Left ventricle myocardium inferior (tissue), 1 donor: ENCODE measurements around the gene ANKRD36C. TPM values are rescaled to one million over a fixed set of nuclear protein-coding genes. Genes with fewer than 3 reads are reported as not detected.
"Not testable (repeated sequence)": the region's sequence is repeated elsewhere in the genome, so short reads cannot be mapped to it uniquely, and the experiment has no call there.

Experiments used
- DNase-seq: peaks from one replicate; pipeline ENCODE4 v3.0.0-alpha.2; 2020
- H3K27ac ChIP-seq: fragments of 200-600 bp; replicated peaks from 2 replicates; pipeline ENCODE4 v1.8.0; 2021
- H3K27me3 ChIP-seq: fragments of 200-600 bp; 2 replicates; pipeline ENCODE4 v1.8.0; 2021; ENCODE audit warnings: low read depth
- H3K36me3 ChIP-seq: fragments of 200-600 bp; 2 replicates; pipeline ENCODE4 v1.8.0; 2021
- H3K4me1 ChIP-seq: fragments of 200-600 bp; 2 replicates; pipeline ENCODE4 v1.8.0; 2021
- H3K4me3 ChIP-seq: fragments of 200-600 bp; 2 replicates; pipeline ENCODE4 v1.8.0; 2021; ENCODE audit warnings: mild to moderate bottlenecking, moderate library complexity
- H3K9me3 ChIP-seq: fragments of 200-600 bp; replicated peaks from 2 replicates; pipeline ENCODE4 v1.8.0; 2021
- CTCF ChIP-seq: fragments of 200-600 bp; IDR thresholded peaks from 2 replicates; pipeline ENCODE4 v1.8.0; 2021; ENCODE audit warnings: antibody characterized with exemption, mild to moderate bottlenecking, borderline replicate concordance
- intact Hi-C: fragments of 100-400 bp; cut with micrococcal nuclease; formaldehyde crosslinking; loops from one replicate; pipeline ENCODE4 v1.11.0; 2022
- total RNA-seq: library from RNA; stranded (reverse); fragmentation: NEBNext Ultra II Directional; extraction: Animal tissue kit (Norgen Biotek cat#: 25700); gene quantifications from one replicate; pipeline ENCODE4 v1.2.1, GENCODE V29; 2021
- donor health status: DM: no; HTN: yes; CAD: no; lungs with severe emphysema.

ANKRD36C gene
- total RNA-seq, 1 donor from 2014 or later: 6.8 TPM

GRCh38 chr2:96006248-96006647, 14.6 kb upstream of the ANKRD36C start:
- H3K4me1 ChIP-seq: peaks cover 12% of the 10 kb centered on the region
- H3K27ac ChIP-seq, H3K36me3 ChIP-seq, H3K9me3 ChIP-seq, DNase-seq, intact Hi-C loops, H3K4me3 ChIP-seq: not testable (repeated sequence)
- H3K27me3 ChIP-seq: peaks cover 21% of the 10 kb centered on the region

- H3K4me3 ChIP-seq: peak overlapping the region; percentile 74
- H3K4me1 ChIP-seq, DNase-seq, H3K36me3 ChIP-seq, intact Hi-C loops, H3K9me3 ChIP-seq, H3K27me3 ChIP-seq: not testable (repeated sequence)
- peak; percentile 85 for TF ChIP-seq CTCF
- peak overlapping the region; percentile 94 for H3K27ac ChIP-seq
These were observed 1.1 kb upstream of the ANKRD36C start for GRCh38 chr2:95992520-95993272.

- H3K4me1 ChIP-seq, DNase-seq, H3K9me3 ChIP-seq, intact Hi-C loops, H3K27me3 ChIP-seq, H3K36me3 ChIP-seq: not testable (repeated sequence)
- Histone ChIP-seq H3K4me3 (peak overlapping the region; percentile 74), H3K27ac (peak overlapping the region; percentile 94)
These were observed 478 bp upstream of the ANKRD36C start for GRCh38 chr2:95992102-95992501.

- H3K36me3 ChIP-seq, intact Hi-C loops, DNase-seq, H3K9me3 ChIP-seq, H3K27ac ChIP-seq, H3K27me3 ChIP-seq, H3K4me1 ChIP-seq: not testable (repeated sequence)
- H3K4me3 ChIP-seq: peak overlapping the region; percentile 74
These were observed 740 bp downstream of the ANKRD36C start for GRCh38 chr2:95990884-95991283.

- H3K4me1 ChIP-seq, DNase-seq, intact Hi-C loops, H3K9me3 ChIP-seq, H3K4me3 ChIP-seq, H3K27me3 ChIP-seq, H3K27ac ChIP-seq: not testable (repeated sequence)
- peaks cover 30% of the 10 kb centered on the region for H3K36me3 ChIP-seq
These were observed 40.0 kb downstream of the ANKRD36C start for GRCh38 chr2:95951662-95952061.

- H3K27me3 ChIP-seq, DNase-seq, H3K27ac ChIP-seq, H3K9me3 ChIP-seq, H3K4me1 ChIP-seq, H3K4me3 ChIP-seq, intact Hi-C loops: not testable (repeated sequence)
- H3K36me3 ChIP-seq: peaks cover 42% of the 10 kb centered on the region
These were observed 43.6 kb downstream of the ANKRD36C start for GRCh38 chr2:95948039-95948438.

- H3K4me1 ChIP-seq, H3K27ac ChIP-seq, intact Hi-C loops, H3K4me3 ChIP-seq, H3K9me3 ChIP-seq, H3K27me3 ChIP-seq, DNase-seq: not testable (repeated sequence)
- H3K36me3 ChIP-seq: peaks cover 28% of the 10 kb centered on the region
These were observed 51.7 kb downstream of the ANKRD36C start for GRCh38 chr2:95939947-95940346.

- DNase-seq, H3K4me1 ChIP-seq, intact Hi-C loops, H3K27ac ChIP-seq, H3K9me3 ChIP-seq, H3K27me3 ChIP-seq, H3K4me3 ChIP-seq: not testable (repeated sequence)
- peaks cover 38% of the 10 kb centered on the region for H3K36me3 ChIP-seq
These were observed 60.9 kb downstream of the ANKRD36C start for GRCh38 chr2:95930740-95931139.

GRCh38 chr2:95917007-95917406, 74.6 kb downstream of the ANKRD36C start:
- H3K27ac ChIP-seq, H3K4me1 ChIP-seq, H3K27me3 ChIP-seq, H3K9me3 ChIP-seq, H3K4me3 ChIP-seq, intact Hi-C loops, DNase-seq: not testable (repeated sequence)
- peaks cover 44% of the 10 kb centered on the region for H3K36me3 ChIP-seq

- DNase-seq, H3K27ac ChIP-seq, H3K9me3 ChIP-seq, H3K4me3 ChIP-seq, H3K27me3 ChIP-seq, H3K4me1 ChIP-seq, intact Hi-C loops: not testable (repeated sequence)
- peaks cover 42% of the 10 kb centered on the region for H3K36me3 ChIP-seq
These were observed 76.5 kb downstream of the ANKRD36C start for GRCh38 chr2:95915131-95915530.

- H3K9me3 ChIP-seq, H3K27ac ChIP-seq, H3K27me3 ChIP-seq, H3K4me1 ChIP-seq, DNase-seq, intact Hi-C loops, H3K4me3 ChIP-seq: not testable (repeated sequence)
- H3K36me3 ChIP-seq: peaks cover 26% of the 10 kb centered on the region
These were observed 80.2 kb downstream of the ANKRD36C start for GRCh38 chr2:95911431-95911830.

- H3K4me3 ChIP-seq, intact Hi-C loops, H3K27me3 ChIP-seq, H3K27ac ChIP-seq, H3K4me1 ChIP-seq, DNase-seq, H3K9me3 ChIP-seq: not testable (repeated sequence)
- peaks cover 26% of the 10 kb centered on the region for H3K36me3 ChIP-seq
These were observed 97.2 kb downstream of the ANKRD36C start for GRCh38 chr2:95894443-95894842.

GRCh38 chr2:95867929-95868328, 123.7 kb downstream of the ANKRD36C start:
- H3K27ac ChIP-seq, DNase-seq, H3K4me1 ChIP-seq, H3K27me3 ChIP-seq, H3K9me3 ChIP-seq, H3K36me3 ChIP-seq, H3K4me3 ChIP-seq, intact Hi-C loops: not testable (repeated sequence)
